DMS 273 (cell line): ENCODE results near the gene FGF1.

Source experiments
- DNase-seq: peaks from one replicate; lab custom pipeline; 2025; ENCODE audit not compliant: unreplicated experiment; lab: John Stamatoyannopoulos, UW

FGF1 gene

DNA sequence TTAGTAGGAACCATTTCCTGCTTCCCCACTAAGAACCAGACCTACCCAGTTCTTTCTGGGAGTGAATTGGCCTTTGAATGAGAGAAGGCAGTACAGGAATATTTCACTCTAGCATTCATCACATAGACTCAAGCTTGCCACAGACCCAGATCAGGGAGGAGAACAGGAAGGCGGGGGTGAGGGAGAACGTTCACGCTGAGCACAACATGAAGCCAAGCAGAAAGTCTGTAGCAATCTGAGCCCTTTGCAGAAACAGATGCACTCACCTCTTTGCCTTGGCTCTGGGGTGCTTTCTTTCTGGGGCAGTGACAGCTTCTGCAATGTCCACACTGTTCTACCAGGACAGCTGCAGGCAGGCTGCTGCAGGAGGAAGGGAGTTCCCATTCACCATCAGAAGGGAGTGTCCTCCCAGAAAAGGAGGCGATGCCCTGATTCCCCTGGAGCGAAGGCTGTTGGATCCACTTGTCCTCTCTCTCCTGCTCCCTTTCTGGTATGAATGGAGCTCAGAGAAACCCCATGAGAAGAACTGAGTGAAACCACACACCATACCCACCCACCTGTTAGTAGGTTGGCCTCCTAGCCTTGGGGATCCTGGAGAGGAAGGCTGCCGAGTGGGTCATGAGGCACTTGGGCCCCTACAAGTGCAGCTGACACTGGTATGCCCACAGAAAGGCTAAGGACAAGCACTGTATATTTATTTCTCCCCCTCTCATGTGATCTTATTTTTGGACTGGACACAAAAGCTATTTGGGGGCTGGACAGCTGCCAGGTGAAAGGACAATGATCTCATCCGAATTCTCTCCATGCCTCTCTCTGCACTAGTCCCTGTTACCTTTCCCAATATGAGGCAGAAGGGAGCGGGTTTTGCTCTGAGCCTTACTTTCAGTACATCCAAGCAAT lies 11.7 kb upstream of the FGF1 start:
- DNase-seq, result peak; percentile 29

DNA sequence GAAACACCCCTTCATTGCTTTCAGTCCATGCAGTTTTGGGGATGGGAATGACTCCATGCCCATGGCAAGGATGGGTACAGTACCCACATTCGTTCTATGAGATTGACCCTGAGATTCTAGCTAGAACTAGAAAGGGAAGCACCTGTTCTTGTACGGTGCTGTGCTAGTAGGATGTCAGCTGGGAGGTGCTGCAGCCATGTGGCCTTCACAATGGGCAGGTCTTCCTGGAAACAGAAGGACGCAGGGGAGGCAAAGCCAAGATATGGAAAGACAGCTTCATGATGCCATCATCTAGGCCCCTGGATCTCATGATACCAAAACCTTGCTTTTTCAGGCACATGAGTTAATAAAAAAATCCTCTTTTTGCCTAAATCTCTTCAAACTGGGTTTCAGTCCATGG lies 10.5 kb upstream of the FGF1 start:
- no peak for DNase-seq

DNA sequence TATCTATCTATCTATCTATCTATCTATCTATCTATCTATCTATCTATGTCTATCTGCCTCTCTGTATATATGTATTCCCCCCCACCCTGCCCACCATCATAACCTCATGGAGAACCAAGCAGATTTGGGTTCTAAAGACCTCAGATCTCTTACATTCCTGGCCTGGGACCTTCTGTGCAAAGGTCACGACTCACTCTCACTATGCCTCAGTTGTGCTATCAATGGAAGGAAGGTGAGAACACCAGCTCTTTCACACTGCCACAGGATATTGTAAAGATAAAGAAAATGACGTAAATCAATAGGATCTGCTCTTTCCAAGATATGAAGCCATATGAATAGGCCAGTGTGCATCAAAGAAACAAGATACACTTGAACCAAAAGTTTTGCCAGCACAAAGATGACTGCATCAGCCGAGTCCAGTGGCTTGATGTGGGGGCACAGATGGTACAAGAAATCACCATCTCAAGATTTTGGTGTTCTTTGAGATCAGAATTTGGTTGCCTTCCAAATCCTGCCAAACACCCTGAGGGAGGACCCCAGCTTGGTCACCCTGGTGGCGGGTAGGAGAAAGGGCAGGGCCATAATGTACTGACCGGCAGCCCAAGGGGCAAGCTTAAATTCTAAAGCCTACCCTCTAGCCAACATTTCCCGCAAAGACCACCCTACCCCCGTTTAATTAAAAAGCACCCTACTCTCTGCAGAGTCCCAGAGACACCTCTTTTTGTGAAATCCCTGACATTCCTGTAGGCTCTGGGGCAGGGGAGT lies 8.4 kb upstream of the FGF1 start:
- DNase-seq, result no peak

DNA sequence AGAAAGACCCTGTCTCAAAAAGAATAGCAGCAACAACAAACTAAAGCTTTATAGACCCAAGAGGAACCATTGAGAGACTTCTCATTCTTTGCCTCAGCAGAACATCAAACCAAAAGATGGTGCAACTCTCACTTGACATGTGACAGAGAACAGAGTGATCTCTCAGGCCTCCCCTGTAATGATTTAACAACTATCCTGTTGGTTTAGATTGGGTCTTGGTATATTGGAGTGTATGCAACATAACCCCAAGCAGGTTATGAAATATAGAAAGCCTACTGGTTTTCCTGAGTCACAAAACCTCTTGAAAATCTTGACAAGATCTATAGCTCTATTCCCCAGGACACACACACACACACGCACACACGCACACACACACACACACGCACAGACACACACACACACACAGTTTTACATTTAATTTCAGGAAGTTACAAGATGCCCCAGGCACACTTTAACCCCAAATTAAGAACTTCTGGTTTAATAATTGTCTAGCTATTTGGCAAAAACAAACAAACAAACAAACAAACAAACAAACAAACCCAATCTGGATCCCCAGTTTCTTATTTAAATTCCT lies 6.5 kb upstream of the FGF1 start:
- no peak for DNase-seq

DNA sequence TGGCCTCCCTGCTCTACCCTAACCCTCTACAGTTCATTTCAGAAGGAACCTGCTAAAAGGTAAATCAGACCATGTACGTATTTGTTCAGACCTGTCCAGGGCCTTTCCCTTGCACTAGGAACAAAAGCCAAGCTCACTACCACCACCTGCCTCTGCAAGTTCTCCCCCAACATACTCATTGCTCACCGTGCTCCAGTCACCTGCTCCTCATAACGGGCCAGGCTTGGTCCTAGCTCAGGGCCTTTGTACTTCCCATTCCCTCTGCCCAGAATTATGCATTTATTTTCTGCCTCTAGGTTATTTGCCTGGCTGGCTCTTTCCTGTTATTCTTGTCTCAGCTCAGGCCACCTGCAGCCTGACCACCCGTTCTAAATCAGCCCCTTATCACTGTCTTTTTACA lies 4.8 kb upstream of the FGF1 start:
- no peak for DNase-seq

DNA sequence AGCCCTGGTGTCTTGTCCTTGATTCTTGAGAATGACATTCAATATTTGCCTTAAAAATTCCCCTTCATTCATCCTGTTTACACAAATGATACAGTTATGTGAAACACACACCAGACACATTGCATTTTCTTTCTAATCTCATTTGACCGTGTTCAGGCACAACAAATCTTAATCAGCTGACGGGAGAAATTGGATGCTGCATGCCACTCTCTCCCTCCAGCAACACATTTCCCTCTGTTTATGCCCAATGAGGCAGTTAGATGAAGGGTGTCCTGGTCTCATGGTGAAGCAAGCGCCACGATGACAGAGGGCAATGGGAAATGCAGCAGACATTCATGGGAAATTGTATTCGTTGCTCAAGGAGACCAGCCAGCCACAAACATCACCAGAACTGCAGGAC lies 3.2 kb upstream of the FGF1 start:
- no peak for DNase-seq

DNA sequence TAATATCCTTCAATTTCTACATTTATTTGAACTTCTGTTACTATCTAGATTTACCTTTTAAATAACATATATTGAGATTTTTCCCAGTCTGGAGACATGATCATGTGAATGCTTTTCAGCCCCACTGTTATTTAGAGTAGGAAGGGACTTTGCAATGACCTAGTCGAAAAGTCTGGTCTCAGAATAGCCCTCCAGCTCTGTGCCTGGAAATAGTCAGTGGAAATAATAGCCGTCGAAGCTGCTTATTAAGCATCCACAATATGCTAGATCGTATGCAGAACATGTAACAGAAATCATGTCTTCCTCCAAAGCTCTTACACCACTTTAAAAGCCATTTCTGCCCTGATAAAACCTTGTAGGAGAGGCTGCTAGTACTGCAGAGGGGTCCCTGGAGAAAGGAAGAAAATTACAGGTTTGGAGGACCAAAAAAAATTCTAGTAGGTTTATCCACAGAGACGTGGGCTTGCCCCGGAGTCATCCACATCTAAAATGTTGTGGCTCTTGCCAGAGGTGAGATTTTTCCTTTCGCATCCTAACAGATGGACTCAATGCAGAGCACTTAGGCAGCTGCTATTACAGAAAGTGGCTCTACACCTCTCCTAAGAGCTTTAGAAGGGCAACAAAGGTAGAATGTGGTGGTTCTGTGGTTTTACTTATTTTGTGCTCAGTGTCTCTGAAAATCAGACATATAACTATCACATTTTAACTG lies 2.5 kb upstream of the FGF1 start:
- DNase-seq, result peak; percentile 11

DNA sequence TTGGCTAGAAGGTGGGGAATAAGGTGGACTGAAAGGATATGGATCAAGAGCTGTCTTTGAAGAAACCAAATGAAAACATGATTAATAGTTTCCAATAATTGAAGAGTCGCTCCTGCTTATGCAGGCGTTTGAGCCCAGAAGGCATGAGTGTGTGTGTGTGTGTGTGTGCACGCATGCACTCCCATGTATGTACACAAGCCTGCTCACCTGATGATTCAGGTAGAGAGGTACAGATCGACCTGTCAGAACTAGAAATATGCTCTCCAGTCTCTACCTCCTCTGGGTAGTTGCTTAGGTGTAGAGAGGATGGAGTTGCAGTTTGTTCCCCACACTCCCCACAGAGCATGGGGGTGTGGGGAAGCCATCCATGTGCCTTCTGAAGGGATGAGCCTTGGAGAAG lies 1.1 kb upstream of the FGF1 start:
- no peak for DNase-seq

DNA sequence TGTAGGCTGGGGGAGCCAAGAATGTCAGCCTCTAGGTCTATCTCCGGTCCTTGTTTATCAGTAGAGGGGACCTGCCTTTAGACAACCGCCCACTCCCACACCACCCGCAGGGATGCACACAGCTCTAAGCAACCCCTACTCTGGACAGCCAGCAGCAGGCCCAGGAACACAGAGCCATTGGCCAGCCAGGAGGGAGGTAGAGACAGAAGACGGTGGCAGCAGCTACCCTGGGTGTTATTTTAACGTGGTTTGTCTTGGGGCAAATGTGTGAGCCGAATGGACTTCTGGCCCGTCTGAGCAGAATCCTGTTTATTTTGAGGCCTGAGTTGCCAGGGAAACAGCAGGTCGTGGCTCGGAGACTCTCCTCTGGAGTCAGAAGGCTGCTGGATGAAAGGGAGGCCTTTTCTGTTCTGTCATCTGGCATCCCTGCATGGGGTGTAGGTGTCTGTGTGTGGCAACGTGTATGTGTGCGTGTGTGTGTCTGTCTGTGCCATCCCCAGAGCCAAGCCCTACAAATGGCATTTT lies 382 bp upstream of the FGF1 start:
- DNase-seq, result peak; percentile 47

DNA sequence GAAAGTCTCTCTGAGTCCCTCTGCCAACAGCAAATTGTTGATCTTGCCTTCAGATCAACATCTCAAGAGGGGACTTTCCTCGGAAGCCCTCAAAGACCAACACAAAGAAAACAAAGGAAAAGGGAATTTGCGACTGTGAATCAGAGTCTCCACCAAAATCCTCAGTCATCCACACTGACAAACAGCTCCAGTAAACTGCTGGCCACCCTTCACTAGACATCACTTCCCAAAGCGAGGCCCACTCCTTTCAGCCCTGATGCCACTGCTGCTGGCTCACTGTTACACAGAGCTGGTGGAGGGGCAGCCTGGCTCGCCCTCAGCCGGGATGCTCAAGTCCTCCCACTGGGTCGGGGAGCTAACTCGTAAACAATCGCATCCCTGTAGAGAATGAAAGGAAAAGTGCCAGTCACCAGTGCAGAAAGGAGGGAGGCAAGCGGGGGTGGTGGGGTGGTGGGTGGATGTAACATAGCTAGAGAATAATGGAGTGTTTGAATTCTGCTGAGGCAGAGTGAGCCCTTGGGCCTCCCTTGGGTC lies 1.3 kb downstream of the FGF1 start:
- no peak for DNase-seq

DNA sequence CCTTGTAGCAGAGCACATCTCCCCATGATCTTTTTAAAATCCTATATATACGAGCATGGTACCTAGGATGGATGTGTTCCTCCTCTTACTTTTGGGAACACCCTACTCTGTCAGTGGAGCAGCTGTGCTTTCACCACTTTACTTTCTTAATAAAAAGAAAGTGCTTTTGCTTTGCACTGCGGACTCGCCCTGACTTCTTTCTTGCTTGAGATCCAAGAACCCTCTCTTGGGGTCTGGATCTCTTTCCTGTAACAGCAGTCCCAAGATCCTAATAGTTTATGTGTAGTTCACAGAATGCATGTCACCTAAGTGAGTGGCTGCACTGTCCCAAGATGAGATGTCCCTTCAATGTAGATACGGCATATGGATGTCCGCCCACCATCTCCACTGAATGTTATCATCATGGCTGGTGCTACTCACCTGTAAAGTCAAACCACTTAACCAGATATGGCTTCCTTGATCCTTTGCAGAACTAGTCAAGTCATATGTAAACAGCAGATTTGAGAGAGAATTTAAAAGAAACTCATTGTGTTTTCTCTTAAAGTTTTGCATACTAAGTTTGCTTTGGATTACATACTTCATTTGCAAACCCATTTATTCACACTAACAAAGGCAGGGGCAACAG lies 1.9 kb downstream of the FGF1 start:
- no peak for DNase-seq

DNA sequence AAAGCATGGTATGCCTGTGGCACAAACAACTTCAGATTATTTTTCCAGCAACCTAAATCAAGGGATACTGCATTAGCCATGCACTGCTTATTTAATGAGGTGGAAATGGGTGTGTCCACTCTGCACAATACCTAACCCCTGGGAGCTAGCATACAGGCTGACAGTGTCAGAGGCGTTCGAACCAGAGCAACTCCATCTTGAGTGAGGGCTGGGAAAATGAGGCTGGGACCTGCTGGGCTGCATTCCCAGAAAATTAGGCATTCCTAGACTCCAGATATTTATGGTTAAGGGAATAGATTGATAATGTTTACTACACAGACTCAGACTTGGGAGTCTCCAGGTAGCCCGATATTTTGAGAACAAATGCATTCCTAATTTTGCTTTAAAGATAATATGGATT lies 2.8 kb downstream of the FGF1 start:
- no peak for DNase-seq

DNA sequence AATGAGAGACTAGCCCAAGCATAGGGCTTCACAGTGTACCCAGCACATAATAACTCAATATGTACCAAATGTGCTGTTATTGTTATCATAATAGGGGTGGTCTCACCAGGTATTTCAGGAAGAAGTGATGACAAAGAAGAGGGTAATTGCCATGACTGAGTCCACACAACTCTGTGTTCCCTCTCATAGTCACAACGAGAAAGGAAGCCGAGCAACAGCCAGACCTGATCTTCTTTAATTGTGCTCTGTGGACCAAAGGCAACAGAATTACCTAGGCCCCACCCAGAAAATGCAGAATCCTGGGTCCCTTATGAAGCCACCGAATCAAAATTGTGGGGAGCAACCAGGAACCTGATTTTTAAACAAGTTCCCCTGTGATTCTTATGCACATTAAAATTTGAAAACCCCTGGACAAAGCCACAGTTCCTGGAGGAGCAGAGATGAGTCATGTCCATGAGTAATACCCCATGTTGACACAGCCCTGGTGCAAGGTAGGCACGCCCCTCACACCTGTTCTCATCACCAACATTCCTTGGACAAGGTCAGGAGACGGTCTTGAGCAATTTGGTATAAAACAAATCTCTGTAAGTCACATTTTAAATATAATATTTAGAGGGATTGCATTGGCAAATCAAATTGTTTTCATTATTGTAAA lies 5.2 kb downstream of the FGF1 start:
- DNase-seq, result no peak

DNA sequence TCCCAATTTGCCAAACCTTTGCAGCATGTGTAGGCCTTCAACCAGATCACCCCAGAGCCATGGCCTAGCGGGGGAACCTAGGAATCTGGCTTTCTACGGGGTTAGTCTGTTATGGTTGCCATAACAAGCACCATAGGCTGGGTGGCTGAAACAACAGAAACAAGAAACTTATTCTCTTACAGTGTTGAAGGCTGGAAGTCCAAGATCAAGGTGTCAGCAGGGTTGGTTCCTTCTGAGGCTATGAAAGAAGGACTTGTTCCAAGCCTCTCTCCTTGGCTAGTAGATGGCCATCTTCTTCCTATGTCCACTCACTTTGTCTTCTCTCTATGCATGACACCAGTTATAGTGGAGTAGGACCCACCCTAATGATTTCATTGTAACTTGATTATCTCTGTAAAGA lies 6.1 kb downstream of the FGF1 start:
- no peak for DNase-seq

DNA sequence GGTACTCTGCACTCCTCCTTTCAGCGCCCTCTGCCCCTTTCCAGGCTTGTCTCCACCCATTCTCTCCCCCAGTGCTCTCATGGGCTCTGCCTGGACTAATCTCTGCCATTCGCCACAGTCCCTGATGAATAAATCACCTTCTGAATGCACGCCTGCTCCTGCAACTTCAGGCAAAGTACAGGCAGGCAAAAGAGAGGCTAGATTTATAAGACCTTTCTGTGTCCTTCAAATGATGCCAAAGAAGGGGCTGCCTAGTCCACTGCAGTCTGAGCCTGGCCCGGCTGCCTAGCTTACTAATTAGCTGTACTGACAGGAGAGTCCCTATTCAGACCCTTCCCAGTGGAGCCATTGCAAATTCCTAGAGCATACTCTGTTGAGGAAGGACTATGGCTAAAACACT lies 7.4 kb downstream of the FGF1 start:
- no peak for DNase-seq

DNA sequence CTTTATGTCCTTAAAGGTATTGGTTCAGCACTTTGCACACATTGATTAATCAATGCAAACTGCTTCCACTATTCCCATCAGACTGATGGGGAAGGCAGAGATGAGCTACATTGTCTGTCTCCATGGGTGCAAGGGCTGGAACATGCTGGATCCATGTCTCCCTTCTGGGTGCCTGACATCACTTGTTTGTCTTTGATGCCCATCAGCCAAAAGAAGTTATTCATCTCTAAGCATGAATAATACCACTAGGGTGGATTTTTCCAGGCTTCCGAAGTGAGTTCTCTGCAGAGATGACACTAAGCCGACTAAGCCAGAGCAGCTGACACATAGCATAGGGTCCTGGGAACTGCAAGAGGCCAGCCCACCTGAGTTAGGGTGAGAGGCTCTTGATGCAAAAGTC lies 8.7 kb downstream of the FGF1 start:
- no peak for DNase-seq

DNA sequence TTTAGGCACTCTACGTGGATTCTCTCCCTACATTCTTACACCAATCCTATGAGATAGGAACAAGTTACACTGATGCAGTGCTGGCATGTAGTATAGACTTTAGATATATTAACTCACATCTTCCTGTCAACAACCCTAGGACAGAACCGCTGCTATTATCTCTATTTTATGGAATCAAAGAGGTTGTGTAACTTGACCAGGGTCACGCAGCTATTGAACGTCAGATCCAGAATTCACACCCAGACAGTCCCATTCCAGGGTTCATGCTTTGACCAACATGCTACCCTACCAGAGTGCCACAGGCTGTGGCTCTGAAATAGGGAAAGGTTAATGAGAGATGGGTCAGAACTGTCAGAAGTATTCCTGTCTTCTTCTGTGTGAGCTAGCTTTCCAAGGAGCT lies 9.6 kb downstream of the FGF1 start:
- DNase-seq, result no peak

DNA sequence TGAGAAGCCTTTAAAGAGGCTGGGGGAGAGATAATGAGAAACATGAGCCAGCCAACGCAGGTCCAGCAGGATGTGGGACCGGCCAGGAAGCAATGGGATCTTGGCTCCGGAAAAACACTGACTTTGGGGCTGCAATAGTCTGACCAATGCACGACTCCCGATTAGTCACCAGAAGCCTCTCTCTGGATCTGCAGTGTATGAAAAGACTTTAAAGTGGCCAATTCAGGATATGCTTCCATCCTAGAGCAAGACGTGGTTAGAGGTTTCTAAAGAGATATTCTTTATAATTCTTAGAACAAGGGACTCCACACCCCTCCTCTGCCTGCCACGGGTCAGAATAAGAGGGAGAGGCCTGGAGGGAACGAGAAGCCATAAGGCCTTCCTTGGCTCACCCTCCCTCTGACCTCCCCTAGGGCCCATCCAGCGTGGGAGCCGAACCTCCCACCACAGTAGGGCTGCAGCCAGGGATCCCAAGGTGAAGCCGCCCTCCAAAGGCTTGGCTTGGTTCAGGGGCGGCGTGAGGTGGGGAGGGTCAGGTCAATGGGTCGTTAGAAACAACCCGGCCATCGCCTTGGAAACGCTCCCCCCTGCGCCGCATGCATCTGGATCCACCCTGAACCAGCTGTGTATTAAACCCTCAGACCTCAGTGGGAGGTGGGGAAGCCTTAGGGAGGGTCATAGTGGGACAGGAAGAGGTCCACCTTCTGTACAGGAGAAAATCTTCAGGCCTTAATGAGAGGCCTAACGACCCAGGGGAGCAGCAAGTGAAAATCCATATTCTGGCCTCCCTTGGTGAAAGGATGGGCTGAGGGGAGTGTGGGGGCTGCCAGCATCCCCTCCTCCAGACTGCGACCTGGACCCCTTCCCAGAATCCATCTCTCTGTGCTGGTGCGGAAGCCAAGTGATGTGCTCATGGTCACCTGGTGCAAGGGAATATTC lies 11.1 kb downstream of the FGF1 start:
- no peak for DNase-seq

DNA sequence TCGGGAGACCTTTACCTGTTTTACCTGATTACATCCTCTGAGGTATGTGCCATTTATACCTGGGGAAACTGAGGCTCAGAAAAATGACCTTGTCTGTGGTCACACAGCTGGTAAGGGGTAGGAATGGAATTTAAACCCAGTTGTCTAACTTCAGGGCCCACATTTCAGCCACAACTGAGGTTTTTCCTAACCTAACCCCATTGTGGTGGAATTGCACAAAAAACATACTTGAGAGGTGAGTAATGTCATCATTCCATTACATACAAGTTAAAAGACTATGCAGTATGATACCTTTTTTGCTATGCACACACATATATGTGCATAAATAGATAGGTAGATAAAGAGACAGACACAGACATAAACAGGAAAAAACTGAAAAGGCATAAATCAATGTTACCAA lies 14.1 kb downstream of the FGF1 start:
- DNase-seq, result no peak
